Keratinocyte (primary cell): ENCODE measurements around the gene MFSD6.

Experiments
- EZH2 ChIP-seq: IDR thresholded peaks from one replicate; pipeline ENCODE4 v1.6.1; 2012; ENCODE audit warnings: inconsistent platforms, mild to moderate bottlenecking, low read length, moderate library complexity
- TF ChIP-seq, protein P1 (sequence below), 3 experiments: IDR thresholded peaks in 1 of 3; conservative IDR thresholded peaks in 1 of 3; optimal IDR thresholded peaks in 1 of 3; 2 replicates in 2 of 3; 3 replicates in 1 of 3; pipeline versions ENCODE3 to v1.5.1; 2011; ENCODE audit warnings: low read length in 3 of 3, mild to moderate bottlenecking in 3 of 3, moderate library complexity in 2 of 3, control low read depth in 1 of 3, inconsistent platforms in 1 of 3; ENCODE audit not compliant: insufficient read depth in 2 of 3; ENCODE audit errors: extremely low read depth in 1 of 3

DNA sequence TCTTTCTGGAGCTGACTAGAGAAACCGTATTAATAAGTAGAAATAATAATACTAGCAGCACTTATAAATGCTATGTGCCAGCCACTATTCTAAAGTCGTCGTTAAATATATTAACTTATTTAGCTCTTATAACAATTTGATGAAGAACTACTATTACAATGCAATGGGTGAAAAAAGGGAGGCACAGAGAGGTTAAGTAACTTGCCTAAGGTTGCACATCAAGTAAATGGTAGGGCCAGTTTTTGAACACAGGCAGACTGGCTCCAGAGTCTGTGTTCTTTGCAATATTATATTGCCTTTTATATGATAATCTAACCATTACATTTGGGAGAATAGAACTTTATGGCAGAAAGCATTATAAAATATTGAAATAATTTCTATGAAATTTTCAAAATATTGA is 47.2 kb upstream of the MFSD6 start:
- TF ChIP-seq, protein P1, sequence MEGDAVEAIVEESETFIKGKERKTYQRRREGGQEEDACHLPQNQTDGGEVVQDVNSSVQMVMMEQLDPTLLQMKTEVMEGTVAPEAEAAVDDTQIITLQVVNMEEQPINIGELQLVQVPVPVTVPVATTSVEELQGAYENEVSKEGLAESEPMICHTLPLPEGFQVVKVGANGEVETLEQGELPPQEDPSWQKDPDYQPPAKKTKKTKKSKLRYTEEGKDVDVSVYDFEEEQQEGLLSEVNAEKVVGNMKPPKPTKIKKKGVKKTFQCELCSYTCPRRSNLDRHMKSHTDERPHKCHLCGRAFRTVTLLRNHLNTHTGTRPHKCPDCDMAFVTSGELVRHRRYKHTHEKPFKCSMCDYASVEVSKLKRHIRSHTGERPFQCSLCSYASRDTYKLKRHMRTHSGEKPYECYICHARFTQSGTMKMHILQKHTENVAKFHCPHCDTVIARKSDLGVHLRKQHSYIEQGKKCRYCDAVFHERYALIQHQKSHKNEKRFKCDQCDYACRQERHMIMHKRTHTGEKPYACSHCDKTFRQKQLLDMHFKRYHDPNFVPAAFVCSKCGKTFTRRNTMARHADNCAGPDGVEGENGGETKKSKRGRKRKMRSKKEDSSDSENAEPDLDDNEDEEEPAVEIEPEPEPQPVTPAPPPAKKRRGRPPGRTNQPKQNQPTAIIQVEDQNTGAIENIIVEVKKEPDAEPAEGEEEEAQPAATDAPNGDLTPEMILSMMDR (optimal IDR thresholded peaks at IDR 0.05 in 1 of 3, IDR thresholded peaks at IDR 0.05 in 1 of 3, conservative IDR thresholded peaks at IDR 0.05 in 1 of 3; ENCODE audit: extremely low read depth in 1 of 3, insufficient read depth in 2 of 3, low read length in 3 of 3), result no peak
- TF ChIP-seq EZH2, result no peak
